Spleen (tissue), 11 donors: Measurements from ENCODE around the gene TUSC1. TPM values are rescaled to one million over a fixed set of nuclear protein-coding genes. Genes with fewer than 3 reads are reported as not detected.
A peak's percentile ranks its signal among the peaks of the same experiment; 100 is the strongest.

Source experiments
- DNase-seq: peaks from one replicate; pipeline ENCODE4 v3.0.0-alpha.2; 2020
- H3K27ac ChIP-seq, 8 donors: fragments of 200-600 bp; sonication (generic) in 7 of 8; 1 replicate in 4 of 8; 2 replicates in 4 of 8; pipeline versions ENCODE4 v1.5.0 to v1.8.0; 2016 to 2021; ENCODE audit warnings: inconsistent platforms in 4 of 8, mild to moderate bottlenecking in 4 of 8, moderate library complexity in 1 of 8
- H3K27me3 ChIP-seq, 7 donors: fragments of 200-600 bp; sonication (generic) in 6 of 7; replicated peaks in 1 of 7; 1 replicate in 4 of 7; 2 replicates in 3 of 7; pipeline versions ENCODE4 v1.5.0 to v1.8.0; 2016 to 2021; ENCODE audit warnings: inconsistent platforms in 3 of 7, mild to moderate bottlenecking in 1 of 7
- H3K36me3 ChIP-seq, 6 donors: fragments of 200-600 bp; sonication (generic) in 5 of 6; 1 replicate in 4 of 6; 2 replicates in 2 of 6; pipeline versions ENCODE4 v1.5.0 to v1.8.0; 2016 to 2021; ENCODE audit warnings: inconsistent platforms in 2 of 6
- H3K4me1 ChIP-seq, 6 donors: fragments of 200-600 bp; sonication (generic) in 5 of 6; 1 replicate in 3 of 6; 2 replicates in 3 of 6; pipeline versions ENCODE4 v1.5.0 to v1.8.0; 2016 to 2021; ENCODE audit warnings: inconsistent platforms in 3 of 6
- H3K4me3 ChIP-seq, 8 donors: fragments of 200-600 bp; sonication (generic) in 7 of 8; 1 replicate in 4 of 8; 2 replicates in 4 of 8; pipeline versions ENCODE4 v1.5.0 to v1.8.0; 2016 to 2021; ENCODE audit warnings: inconsistent platforms in 4 of 8, mild to moderate bottlenecking in 4 of 8, moderate library complexity in 2 of 8
- H3K9me3 ChIP-seq, 8 donors: fragments of 200-600 bp; sonication (generic) in 7 of 8; 1 replicate in 4 of 8; 2 replicates in 4 of 8; pipeline versions ENCODE4 v1.5.0 to v1.8.0; 2016 to 2021; ENCODE audit warnings: inconsistent platforms in 4 of 8
- CTCF ChIP-seq, 11 experiments: fragments of 200-600 bp in 7 of 11; fragments of 450-650 bp in 4 of 11; sonication (generic) in 4 of 11; IDR thresholded peaks in 8 of 11; conservative IDR thresholded peaks in 3 of 11; 1 replicate in 7 of 11; 2 replicates in 4 of 11; pipeline versions ENCODE4 v1.4.0 to v1.8.0; 2016 to 2021; ENCODE audit warnings: antibody characterized with exemption in 11 of 11, inconsistent platforms in 4 of 11, mild to moderate bottlenecking in 1 of 11
- POLR2A ChIP-seq, 3 donors: fragments of 450-650 bp; IDR thresholded peaks; one replicate each; pipeline ENCODE4 v1.5.1; 2017; ENCODE audit warnings: antibody characterized with exemption in 3 of 3, mild to moderate bottlenecking in 1 of 3
- POLR2AphosphoS5 ChIP-seq, 3 donors: sonication (generic); formaldehyde crosslinking; IDR thresholded peaks; one replicate each; pipeline ENCODE4 v1.5.1; 2017; ENCODE audit warnings: antibody characterized with exemption in 3 of 3
- WGBS, 5 donors: extraction: QIAGEN DNeasy Blood & Tissue Kit in 3 of 5; methylation state at CpG; one replicate each; pipeline versions ENCODE4 v1.1.5 to v1.1.7; 2013 to 2018; 5-methylcytosine and 5-hydroxymethylcytosine counted together
- intact Hi-C: fragments of 100-400 bp; cut with DNase I; formaldehyde crosslinking; loops from one replicate; pipeline ENCODE4 v1.15.0; 2023; ENCODE audit warnings: low total_unique reads
- polyA plus RNA-seq, 3 donors: library from polyadenylated mRNA; stranded (reverse); fragments of 200-250 nt; gene quantifications; one replicate each; pipeline ENCODE4 v1.2.1, GENCODE V29; 2013
- total RNA-seq, 7 donors: library from RNA; depleted of rRNA in 3 of 7; stranded (reverse); fragments of >200 nt in 3 of 7; fragmentation: NEBNext Ultra II Directional in 4 of 7; extraction: Animal tissue kit (Norgen Biotek cat#: 25700) in 4 of 7; gene quantifications; one replicate each; pipeline versions ENCODE4 v1.1.0 to v1.2.1, GENCODE V29; 2016 to 2021
- donor health status: healthy with polysubstance abuse.
- donor health status: DM: no; HTN: no; CAD: no; lungs with moderate emphysema.
- donor health status: DM: no; HTN: no; CAD: no.
- donor health status: Bipolar disorder and iron deficiency.
- donor health status: healthy.
- donor health status: DM: no; HTN: no; CAD: no.
- donor health status: DM: yes; HTN: yes; CAD: no.

The TUSC1 gene
- total and polyA plus RNA-seq, 10 donors = 4.3 to 15.7 (median 9.1) TPM

GRCh38 chr9:25716220-25716872 lies 38.1 kb upstream of the TUSC1 start:
- Histone ChIP-seq H3K27ac (no peak overlapping the region), H3K4me1 (no peaks in the 10 kb centered on the region), H3K9me3 (no peaks in the 10 kb centered on the region), H3K27me3 (no peaks in the 10 kb centered on the region), H3K36me3 (no peaks in the 10 kb centered on the region), H3K4me3 (no peak overlapping the region)
- WGBS, 5 donors = 49 to 64% (median 55%) methylated on average over 6 of the region's 6 CpGs
- TF ChIP-seq CTCF (IDR thresholded peaks at IDR 0.05 in 8 of 11, conservative IDR thresholded peaks at IDR 0.05 in 3 of 11) = peak in 5 of 11 experiments; percentile 14 to 42 (median 25)
- TF ChIP-seq POLR2A (IDR thresholded peaks at IDR 0.05) = no peak
- intact Hi-C loops = no loop called here
- DNase-seq = peak; percentile 30

DNA sequence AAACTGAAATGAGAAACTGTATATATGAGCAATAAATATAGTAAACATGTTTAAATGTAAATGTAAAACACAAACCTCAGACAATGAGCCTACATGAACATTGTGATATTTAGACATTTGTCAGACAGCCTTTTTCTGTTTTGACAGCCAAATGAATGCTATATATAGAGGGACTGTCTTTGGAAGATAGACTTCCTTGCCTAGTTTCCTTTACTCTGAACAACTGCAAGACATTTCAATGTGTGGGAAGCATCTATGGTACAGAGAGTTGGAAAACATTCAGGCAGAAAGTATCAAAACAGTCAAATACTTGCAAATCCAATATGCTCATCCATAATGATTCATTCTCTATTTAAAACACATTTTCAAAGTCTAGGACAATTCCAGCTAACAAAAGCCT lies 31.7 kb upstream of the TUSC1 start:
- DNase-seq = no peak
- TF ChIP-seq CTCF (IDR thresholded peaks at IDR 0.05 in 8 of 11, conservative IDR thresholded peaks at IDR 0.05 in 3 of 11) (no peak), POLR2A (IDR thresholded peaks at IDR 0.05) (no peak)

GRCh38 chr9:25704800-25705199 lies 26.6 kb upstream of the TUSC1 start:
- intact Hi-C loops = no loop called here
- Histone ChIP-seq H3K9me3 (no peaks in the 10 kb centered on the region), H3K27me3 (no peaks in the 10 kb centered on the region), H3K4me3 (no peak overlapping the region), H3K36me3 (no peaks in the 10 kb centered on the region), H3K4me1 (no peaks in the 10 kb centered on the region), H3K27ac (no peak overlapping the region)
- 88 to 94% (median 91%) methylated on average over 4 of the region's 4 CpGs for WGBS, 5 donors
- TF ChIP-seq POLR2A (IDR thresholded peaks at IDR 0.05) (no peak), POLR2AphosphoS5 (IDR thresholded peaks at IDR 0.05) (no peak), CTCF (IDR thresholded peaks at IDR 0.05 in 8 of 11, conservative IDR thresholded peaks at IDR 0.05 in 3 of 11) (no peak)
- DNase-seq = no peak

More for the DNA sequence above, 31.7 kb upstream of the TUSC1 start:
- Histone ChIP-seq H3K36me3 (no peaks in the 10 kb centered on the region), H3K4me3 (no peak overlapping the region), H3K4me1 (no peaks in the 10 kb centered on the region), H3K9me3 (no peaks in the 10 kb centered on the region), H3K27ac (no peak overlapping the region), H3K27me3 (no peaks in the 10 kb centered on the region)
- intact Hi-C loops = no loop called here

GRCh38 chr9:25703701-25704357 lies 25.6 kb upstream of the TUSC1 start:
- Histone ChIP-seq H3K4me1 (no peaks in the 10 kb centered on the region), H3K4me3 (no peak overlapping the region), H3K9me3 (no peaks in the 10 kb centered on the region), H3K36me3 (no peaks in the 10 kb centered on the region), H3K27me3 (no peaks in the 10 kb centered on the region), H3K27ac (no peak overlapping the region)
- 78 to 94% (median 88%) methylated on average over 2 of the region's 2 CpGs for WGBS, 5 donors
- intact Hi-C loops = no loop called here
- DNase-seq = no peak
- TF ChIP-seq POLR2AphosphoS5 (IDR thresholded peaks at IDR 0.05) = no peak
- no peak for TF ChIP-seq CTCF (IDR thresholded peaks at IDR 0.05 in 8 of 11, conservative IDR thresholded peaks at IDR 0.05 in 3 of 11)
- TF ChIP-seq POLR2A (IDR thresholded peaks at IDR 0.05) = no peak
